HCT116 (cell line): ENCODE results near the gene GALNS. TPM values are rescaled to one million over a fixed set of nuclear protein-coding genes. Genes with fewer than 3 reads are reported as not detected.

Experiments
- ATAC-seq: fragments of 200-7000 bp; cut with Tn5 transposase; 2 replicates; pipeline ENCODE4 v1.9.1; 2020; ENCODE audit warnings: mild to moderate bottlenecking, moderate library complexity
- BruUV-seq: library from RNA; stranded (reverse); fragments of 400-500 nt; replicated peaks from 2 replicates; lab custom pipeline; 2021; lab: Mats Ljungman, UMichigan
- CTCF ChIA-PET: fragments of 300-600 bp; sonication (Branson Sonifier 250); formaldehyde crosslinking; loops from one replicate; lab custom pipeline; 2021; ENCODE audit warnings: antibody characterized with exemption; lab: Charles Lee
- POLR2A ChIA-PET: fragments of 300-600, 350-600 bp; sonication (Branson Sonifier 250); formaldehyde crosslinking; loops from one replicate; lab custom pipeline; 2021; ENCODE audit warnings: antibody characterized with exemption; lab: Charles Lee
- RAD21 ChIA-PET, 2 experiments: fragments of 300-600 bp; sonication (Branson Sonifier 250); formaldehyde crosslinking; loops; one replicate each; lab custom pipeline; 2023; ENCODE audit warnings: low total read pairs in 2 of 2; ENCODE audit not compliant: uncharacterized antibody in 2 of 2, unreplicated experiment in 2 of 2, low non-redundant PET in 1 of 2; lab: Charles Lee
- DNase-seq: peaks from one replicate; pipeline ENCODE4 v3.0.0-alpha.2; 2010; ENCODE audit warnings: low read depth, low spot score
- H2AFZ ChIP-seq: fragments of 200-600 bp; shearing (Covaris generic), sonication (generic); 2 replicates; pipeline ENCODE4 v1.6.1; 2017; ENCODE audit warnings: low read depth, mixed run types, mixed read lengths, antibody characterized with exemption, low read length; ENCODE audit not compliant: poor library complexity, severe bottlenecking
- H3K27ac ChIP-seq: 2 replicates; pipeline ENCODE4 v1.5.1; 2012; ENCODE audit warnings: low read depth, low read length
- H3K27me3 ChIP-seq: fragments of 200-600 bp; sonication (generic); 2 replicates; pipeline ENCODE4 v1.6.1; 2016; ENCODE audit warnings: mixed run types, low read length, mixed read lengths; ENCODE audit not compliant: insufficient read depth
- H3K36me3 ChIP-seq, 2 experiments: fragments of 200-500 bp in 1 of 2; fragments of 200-600 bp in 1 of 2; sonication (Bioruptor generic) in 1 of 2; sonication (generic) in 1 of 2; 2 replicates each; pipeline versions ENCODE4 v1.5.1 to v1.6.1; 2014 to 2016; ENCODE audit warnings: low read length in 2 of 2, inconsistent platforms in 1 of 2, mixed read lengths in 1 of 2, mixed run types in 1 of 2; ENCODE audit not compliant: insufficient read depth in 2 of 2, control insufficient read depth in 1 of 2
- H3K4me1 ChIP-seq, 2 experiments: fragments of 200-600 bp in 1 of 2; sonication (generic) in 1 of 2; 2 replicates each; pipeline versions ENCODE4 v1.5.1 to v1.6.1; 2012 to 2017; ENCODE audit warnings: low read length in 2 of 2, inconsistent platforms in 1 of 2, mild to moderate bottlenecking in 1 of 2, mixed read lengths in 1 of 2, mixed run types in 1 of 2, moderate library complexity in 1 of 2; ENCODE audit not compliant: insufficient read depth in 2 of 2, control insufficient read depth in 1 of 2
- H3K4me2 ChIP-seq: fragments of 200-600 bp; sonication (generic); 2 replicates; pipeline ENCODE4 v1.6.1; 2017; ENCODE audit warnings: mixed run types, low read length, mixed read lengths
- H3K4me3 ChIP-seq, 2 experiments: fragments of 200-600 bp in 1 of 2; sonication (generic) in 1 of 2; replicated peaks in 1 of 2; 2 replicates each; pipeline ENCODE4 v1.5.1; 2011 to 2016; ENCODE audit warnings: low read length in 2 of 2, control low read depth in 1 of 2, low read depth in 1 of 2, mild to moderate bottlenecking in 1 of 2, mixed read lengths in 1 of 2, mixed run types in 1 of 2
- H3K79me2 ChIP-seq: fragments of 200-600 bp; sonication (generic); 2 replicates; pipeline ENCODE4 v1.6.1; 2017; ENCODE audit warnings: mild to moderate bottlenecking, mixed run types, low read length, moderate library complexity, mixed read lengths; ENCODE audit not compliant: insufficient read depth
- H3K9ac ChIP-seq: fragments of 200-600 bp; sonication (generic); 2 replicates; pipeline ENCODE4 v1.6.1; 2016; ENCODE audit warnings: low read length, mixed read lengths
- H3K9me2 ChIP-seq: fragments of 200-600 bp; sonication (generic), shearing (Covaris generic); 2 replicates; pipeline ENCODE4 v1.6.1; 2017; ENCODE audit warnings: mixed run types, mild to moderate bottlenecking, moderate library complexity; ENCODE audit not compliant: insufficient read depth
- H3K9me3 ChIP-seq, 2 experiments: fragments of 200-500 bp in 1 of 2; fragments of 200-600 bp in 1 of 2; sonication (Bioruptor generic) in 1 of 2; sonication (generic) in 1 of 2; 2 replicates each; pipeline ENCODE4 v1.6.1; 2014 to 2017; ENCODE audit warnings: low read length in 2 of 2, mixed read lengths in 2 of 2, inconsistent platforms in 1 of 2, low read depth in 1 of 2, mild to moderate bottlenecking in 1 of 2, mixed run types in 1 of 2, moderate library complexity in 1 of 2; ENCODE audit not compliant: control insufficient read depth in 1 of 2, insufficient read depth in 1 of 2
- H4K20me1 ChIP-seq: fragments of 200-600 bp; sonication (generic), shearing (Covaris generic); 2 replicates; pipeline ENCODE4 v1.6.1; 2017; ENCODE audit warnings: mixed run types, mild to moderate bottlenecking, moderate library complexity; ENCODE audit not compliant: insufficient read depth
- ATF3 ChIP-seq: IDR thresholded peaks from 2 replicates; pipeline ENCODE4 v1.6.1; 2012
- CBX3 ChIP-seq: IDR thresholded peaks from 2 replicates; pipeline ENCODE4 v1.6.1; 2012; ENCODE audit warnings: low read depth
- CEBPB ChIP-seq: IDR thresholded peaks from 2 replicates; pipeline ENCODE4 v1.6.1; 2012; ENCODE audit warnings: low read depth
- ELF1 ChIP-seq: IDR thresholded peaks from 2 replicates; pipeline ENCODE4 v1.6.1; 2012; ENCODE audit warnings: low read depth, borderline replicate concordance
- EZH2 ChIP-seq: fragments of 200-600 bp; sonication (generic); IDR thresholded peaks from 2 replicates; pipeline ENCODE4 v1.6.1; 2017; ENCODE audit warnings: antibody characterized with exemption, mixed run types
- EZH2phosphoT487 ChIP-seq: fragments of 200-600 bp; IDR thresholded peaks from 2 replicates; pipeline ENCODE4 v1.6.1; 2018; ENCODE audit warnings: antibody characterized with exemption, borderline replicate concordance
- FOSL1 ChIP-seq: IDR thresholded peaks from 2 replicates; pipeline ENCODE4 v1.6.1; 2012; ENCODE audit warnings: low read depth
- MAX ChIP-seq: IDR thresholded peaks from 2 replicates; pipeline ENCODE4 v1.6.1; 2012
- POLR2A ChIP-seq: IDR thresholded peaks from 2 replicates; pipeline ENCODE4 v1.7.0; 2011; ENCODE audit warnings: borderline replicate concordance; ENCODE audit not compliant: insufficient read depth, insufficient read length; ENCODE audit errors: extremely low read depth
- REST ChIP-seq: IDR thresholded peaks from 2 replicates; pipeline ENCODE4 v1.6.1; 2012; ENCODE audit warnings: low read depth
- SIN3A ChIP-seq: IDR thresholded peaks from 2 replicates; pipeline ENCODE4 v1.6.1; 2012; ENCODE audit warnings: low read depth
- TCF7L2 ChIP-seq: IDR thresholded peaks from 2 replicates; pipeline ENCODE4 v1.7.0; 2011; ENCODE audit warnings: borderline replicate concordance, inconsistent platforms; ENCODE audit not compliant: insufficient read depth, insufficient read length; ENCODE audit errors: extremely low read depth
- ZNF274 ChIP-seq: fragments of 200-500 bp; sonication (Bioruptor generic); IDR thresholded peaks from 2 replicates; pipeline ENCODE4 v1.6.1; 2014; ENCODE audit warnings: mild to moderate bottlenecking, low read depth, low read length, inconsistent platforms
- intact Hi-C: fragments of 100-400 bp; cut with micrococcal nuclease; formaldehyde crosslinking; loops from 2 replicates; pipeline ENCODE4 v1.10.0; 2022
- total RNA-seq: library from RNA; stranded (reverse); gene quantifications from one replicate; pipeline ENCODE4 v1.2.1, GENCODE V29; 2021; ENCODE audit not compliant: unreplicated experiment

Gene GALNS
- total RNA-seq, 1 experiment from 2014 or later: 44.6 TPM

GRCh38 chr16:88778541-88779065, 78.1 kb downstream of the GALNS start:
- TF ChIP-seq CBX3: no peak
- TF ChIP-seq ZNF274: no peak
- no peak for TF ChIP-seq FOSL1
- no peak for TF ChIP-seq ELF1
- TF ChIP-seq EZH2: no peak
- no peak for TF ChIP-seq MAX
- no peak for TF ChIP-seq SIN3A
- no peak for TF ChIP-seq EZH2phosphoT487
- TF ChIP-seq POLR2A: no peak
- no peak for TF ChIP-seq ATF3
- no peak for TF ChIP-seq REST
- no peak for TF ChIP-seq TCF7L2
- TF ChIP-seq CEBPB: no peak
- ChIA-PET RAD21 (no interaction called here), POLR2A (no interaction called here), CTCF (no interaction called here)
- H3K79me2 ChIP-seq: peaks cover 99% of the 10 kb centered on the region
- no TSS peak for BruUV-seq
- no peaks in the 10 kb centered on the region for H3K9me2 ChIP-seq
- no peaks in the 10 kb centered on the region for H3K9me3 ChIP-seq
- DNase-seq (no peak), ATAC-seq (no peak)
- intact Hi-C loops: no loop called here
- no peak overlapping the region for H3K9ac ChIP-seq
- no peaks in the 10 kb centered on the region for H3K27me3 ChIP-seq
- peaks cover 11% of the 10 kb centered on the region; the same call in 1 of the 2 replicates for H4K20me1 ChIP-seq
- H3K36me3 ChIP-seq: peaks cover 0 to 7% of the 10 kb centered on the region in 2 experiments; a peak in 1 of 4 replicates
- H3K4me2 ChIP-seq: no peak overlapping the region
- H3K27ac ChIP-seq: no peak overlapping the region; the same call in 1 of the 2 replicates
- H3K4me3 ChIP-seq: no peak overlapping the region
- no peak overlapping the region for H2AFZ ChIP-seq
- H3K4me1 ChIP-seq: peaks cover 50 to 61% of the 10 kb centered on the region in 2 experiments
